Measurements from ENCODE around the gene RPS6KC1.
"Not testable (repeated sequence)": the region's sequence is repeated elsewhere in the genome, so short reads cannot be mapped to it uniquely, and the experiment has no call there.

The RPS6KC1 gene

GRCh38 chr1:213284626-213285025 lies 233.6 kb downstream of the RPS6KC1 start:
- no peak for DNase-seq (ENCODE audit: low read depth)

DNA sequence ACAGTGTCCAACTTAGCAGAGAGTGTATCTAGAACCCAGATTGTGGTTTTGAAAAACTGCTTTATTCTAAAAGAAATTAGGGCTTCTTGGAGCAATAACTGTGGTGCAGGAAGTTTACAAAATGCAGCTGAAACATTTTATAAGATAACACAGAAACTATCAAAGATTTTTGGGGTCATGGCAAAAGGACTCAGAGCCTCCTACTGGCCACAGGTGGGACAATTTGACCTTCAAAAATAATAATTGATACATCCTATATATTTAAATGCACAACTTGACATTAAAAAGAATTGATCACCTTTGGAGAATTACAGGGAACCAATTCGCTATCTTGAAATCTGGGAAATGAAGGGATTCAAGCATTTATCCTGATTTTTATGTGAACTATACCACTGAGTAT lies 235.2 kb downstream of the RPS6KC1 start:
- no peak for DNase-seq (ENCODE audit: low read depth)

- no peak for DNase-seq (ENCODE audit: low read depth)
Measured at GRCh38 chr1:213287987-213288386, 236.9 kb downstream of the RPS6KC1 start.

DNA sequence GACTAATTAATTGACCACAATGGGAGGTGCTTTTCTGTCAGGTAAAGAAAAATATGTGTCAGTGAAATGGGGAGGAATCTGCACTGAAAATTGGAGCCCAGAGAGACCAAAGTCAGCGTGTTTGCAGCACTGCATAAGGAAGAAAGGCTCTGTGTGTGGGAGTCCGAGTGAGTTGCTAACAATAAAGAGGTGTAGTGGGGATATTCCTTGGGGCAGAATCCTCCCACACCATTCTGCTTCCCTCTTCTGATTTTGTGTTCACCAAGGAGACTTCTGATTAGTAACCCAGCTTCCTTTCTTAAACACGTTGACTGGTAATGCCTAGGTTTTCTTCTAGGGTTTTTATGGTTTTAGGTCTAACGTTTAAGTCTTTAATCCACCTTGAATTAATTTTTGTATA lies 240.5 kb downstream of the RPS6KC1 start:
- no peak for DNase-seq (ENCODE audit: low read depth)

- DNase-seq (ENCODE audit: low read depth) = no peak
Measured at GRCh38 chr1:213292614-213293013, 241.6 kb downstream of the RPS6KC1 start.

- DNase-seq (ENCODE audit: low read depth) = no peak
Measured at GRCh38 chr1:213295860-213296259, 244.8 kb downstream of the RPS6KC1 start.

- DNase-seq (ENCODE audit: low read depth) = no peak
Measured at GRCh38 chr1:213296558-213296957, 245.5 kb downstream of the RPS6KC1 start.

GRCh38 chr1:213297021-213297420 lies 246.0 kb downstream of the RPS6KC1 start:
- no peak for DNase-seq (ENCODE audit: low read depth)

GRCh38 chr1:213300433-213300832 lies 249.4 kb downstream of the RPS6KC1 start:
- no peak for DNase-seq (ENCODE audit: low read depth)

DNA sequence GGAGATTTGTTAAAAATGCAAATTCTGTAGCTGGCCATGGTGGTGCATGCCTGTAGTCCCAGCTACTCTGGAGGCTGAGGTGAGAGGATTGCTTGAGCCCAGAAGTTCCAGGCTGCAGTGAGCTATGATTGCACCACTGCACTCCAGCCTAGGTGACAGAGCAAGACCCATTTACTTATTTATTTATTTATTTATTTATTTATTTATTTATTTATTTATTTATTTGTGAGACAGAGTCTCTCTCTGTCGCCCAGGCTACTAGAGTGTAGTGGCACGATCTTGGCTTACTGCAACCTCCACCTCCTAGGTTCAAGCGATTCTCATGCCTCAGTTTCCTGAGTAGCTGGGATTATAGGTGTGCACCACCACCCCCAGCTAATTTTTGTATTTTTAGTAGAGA lies 250.5 kb downstream of the RPS6KC1 start:
- not testable (repeated sequence) for DNase-seq (ENCODE audit: low read depth)

GRCh38 chr1:213303286-213303685 lies 252.2 kb downstream of the RPS6KC1 start:
- DNase-seq (ENCODE audit: low read depth) = no peak

GRCh38 chr1:213315571-213315970 lies 264.5 kb downstream of the RPS6KC1 start:
- DNase-seq (ENCODE audit: low read depth) = no peak

DNA sequence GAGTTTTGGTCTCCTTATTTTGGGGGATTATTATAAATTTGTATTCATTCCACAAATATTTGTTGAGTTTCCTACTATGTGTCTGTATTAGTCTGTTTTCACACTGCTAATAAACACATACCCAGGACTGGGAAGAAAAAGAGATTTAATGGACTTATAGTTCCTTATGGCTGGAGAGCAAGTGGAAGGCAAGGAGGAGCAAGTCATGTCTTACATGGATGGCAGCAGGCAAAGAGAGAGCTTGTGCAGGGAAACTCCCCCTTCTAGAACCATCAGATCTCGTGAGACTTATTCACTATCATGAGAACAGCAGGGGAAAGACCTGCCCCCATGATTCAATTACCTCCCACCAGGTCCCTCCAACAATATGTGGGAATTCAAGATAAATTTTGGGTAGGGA lies 267.4 kb downstream of the RPS6KC1 start:
- DNase-seq (ENCODE audit: low read depth) = not testable (repeated sequence)

DNA sequence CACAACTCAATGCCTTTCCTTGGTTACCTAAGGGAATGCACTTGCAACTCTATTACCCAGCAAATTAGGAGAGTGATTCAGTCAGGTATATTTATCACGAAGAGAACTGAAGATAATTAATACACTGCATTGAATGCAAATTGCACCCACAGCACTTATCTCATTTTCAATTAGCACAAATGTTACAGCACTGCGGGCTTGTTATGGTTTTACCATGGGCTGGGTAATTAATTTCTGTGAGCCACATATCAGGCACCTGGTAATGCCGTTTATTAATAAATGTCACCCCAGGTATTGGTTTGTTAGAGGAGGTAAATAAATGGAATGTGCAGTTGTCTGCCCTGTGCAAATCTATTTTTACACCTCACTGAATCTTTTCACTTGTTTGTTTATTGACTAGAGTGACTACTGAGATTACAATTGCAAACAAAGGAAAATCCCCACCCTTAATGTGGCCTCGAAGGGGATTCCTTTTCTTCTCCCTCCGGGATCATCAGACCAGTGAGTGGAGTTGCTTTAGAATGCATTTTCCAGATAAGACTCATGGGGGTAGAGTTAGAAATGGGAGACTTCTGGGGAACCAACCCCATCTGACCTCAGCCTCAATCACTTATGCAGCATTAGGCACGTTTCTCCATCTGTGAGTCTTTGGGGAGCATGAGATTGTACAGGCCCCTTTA lies 269.3 kb downstream of the RPS6KC1 start:
- DNase-seq (ENCODE audit: low read depth) = no peak
